ENCODE data around the gene WDR64.
"Not testable (repeated sequence)": the region's sequence is repeated elsewhere in the genome, so short reads cannot be mapped to it uniquely, and the experiment has no call there.

The WDR64 gene

GRCh38 chr1:241660424-241660972 lies 8.4 kb downstream of the WDR64 start:
- DNase-seq, result no peak

GRCh38 chr1:241666419-241666818 lies 14.3 kb downstream of the WDR64 start:
- DNase-seq, result no peak

- peak; percentile 71 for DNase-seq
Measured at GRCh38 chr1:241672301-241672700, 20.2 kb downstream of the WDR64 start.

- DNase-seq, result no peak
Measured at GRCh38 chr1:241674805-241675384, 22.8 kb downstream of the WDR64 start.

GRCh38 chr1:241675983-241676382 lies 23.9 kb downstream of the WDR64 start:
- DNase-seq, result no peak

- no peak for DNase-seq
Measured at GRCh38 chr1:241677201-241677600, 25.1 kb downstream of the WDR64 start.

- no peak for DNase-seq
Measured at GRCh38 chr1:241678536-241678935, 26.5 kb downstream of the WDR64 start.

- no peak for DNase-seq
Measured at GRCh38 chr1:241679404-241679803, 27.3 kb downstream of the WDR64 start.

- DNase-seq, result no peak
Measured at GRCh38 chr1:241679961-241680360, 27.9 kb downstream of the WDR64 start.

GRCh38 chr1:241681861-241682448 lies 29.9 kb downstream of the WDR64 start:
- DNase-seq, result not testable (repeated sequence)

- no peak for DNase-seq
Measured at GRCh38 chr1:241682921-241683320, 30.8 kb downstream of the WDR64 start.

GRCh38 chr1:241684108-241684507 lies 32.0 kb downstream of the WDR64 start:
- no peak for DNase-seq

- DNase-seq, result no peak
Measured at GRCh38 chr1:241688940-241689368, 36.9 kb downstream of the WDR64 start.

GRCh38 chr1:241695246-241696171 lies 43.4 kb downstream of the WDR64 start:
- no peak for DNase-seq

GRCh38 chr1:241696172-241696814 lies 44.2 kb downstream of the WDR64 start:
- no peak for DNase-seq

- no peak for DNase-seq
Measured at GRCh38 chr1:241696815-241697639, 44.9 kb downstream of the WDR64 start.

GRCh38 chr1:241697640-241698018 lies 45.5 kb downstream of the WDR64 start:
- DNase-seq, result no peak

GRCh38 chr1:241698177-241698576 lies 46.1 kb downstream of the WDR64 start:
- DNase-seq, result no peak

GRCh38 chr1:241701483-241702295 lies 49.6 kb downstream of the WDR64 start:
- DNase-seq, result no peak

- DNase-seq, result no peak
Measured at GRCh38 chr1:241702442-241703373, 50.6 kb downstream of the WDR64 start.

All from DMS53 (cell line).